ENCODE results near the gene RARS1.

- TF ChIP-seq CTCF (IDR thresholded peaks at IDR 0.05; ENCODE audit: low read depth, low read length) (no peak), EZH2phosphoT487 (IDR thresholded peaks at IDR 0.05; ENCODE audit: low read depth) (no peak)
Measured at GRCh38 chr5:168550656-168551055, 64.4 kb downstream of the RARS1 start.

All from OCI-LY3 (cell line).